SK-N-SH (cell line): ENCODE measurements around the gene CNTNAP1.

Source experiments
- CTCF ChIP-seq: fragments of 200-600 bp; sonication (generic); IDR thresholded peaks from 2 replicates; pipeline ENCODE4 v1.6.1; 2017; ENCODE audit warnings: antibody characterized with exemption, mild to moderate bottlenecking, moderate library complexity
- EP300 ChIP-seq, 2 experiments: IDR thresholded peaks; 2 replicates each; pipeline versions ENCODE4 v1.4.0 to v1.6.1; 2012; ENCODE audit warnings: borderline replicate concordance in 1 of 2, low read depth in 1 of 2, low read length in 1 of 2
- GATA2 ChIP-seq: sonication (generic); formaldehyde crosslinking; IDR thresholded peaks from 2 replicates; pipeline ENCODE4 v1.5.0; 2020; ENCODE audit warnings: mild to moderate bottlenecking, missing genetic modification reagents
- POLR2AphosphoS5 ChIP-seq: IDR thresholded peaks from 2 replicates; pipeline ENCODE4 v1.6.1; 2012; ENCODE audit warnings: low read depth, low read length
- REST ChIP-seq: IDR thresholded peaks from 2 replicates; pipeline ENCODE4 v1.6.1; 2012; ENCODE audit warnings: mild to moderate bottlenecking, low read depth, low read length, moderate library complexity
- RXRA ChIP-seq: IDR thresholded peaks from 2 replicates; pipeline ENCODE4 v1.4.0; 2012; ENCODE audit warnings: low read depth, mild to moderate bottlenecking, borderline replicate concordance
- TCF12 ChIP-seq: IDR thresholded peaks from 2 replicates; pipeline ENCODE4 v1.4.0; 2012
- YY1 ChIP-seq: IDR thresholded peaks from 2 replicates; pipeline ENCODE4 v1.4.0; 2012; ENCODE audit warnings: low read depth, mild to moderate bottlenecking

- TF ChIP-seq TCF12 (no peak), CTCF (no peak), REST (no peak), POLR2AphosphoS5 (no peak), RXRA (no peak), GATA2 (CRISPR knock-in tag) (no peak), YY1 (no peak), EP300 (IDR thresholded peaks at IDR 0.05; ENCODE audit: borderline replicate concordance in 1 of 2, low read depth in 1 of 2, low read length in 1 of 2) (0 out of 4 replicates have a peak, but pooled peaks of 1 of the 2 experiments have one; percentile 1)
Measured at GRCh38 chr17:42677012-42677857, 5.1 kb upstream of the CNTNAP1 start.
